Stimulated activated naive CD8-positive, alpha-beta T cell treated with anti-CD3 and anti-CD28 coated beads, Interleukin-15, amount 100 ng/mL, for 72 hours (primary cell): ENCODE results near the gene ACKR3.

Experiments used
- ATAC-seq: fragments of 150-1000 bp; cut with Tn5 transposase; 2 replicates; pipeline ENCODE4 v1.10.0; 2021; ENCODE audit warnings: mild to moderate bottlenecking, moderate library complexity
- DNase-seq, 2 donors: peaks; one replicate each; pipeline ENCODE4 v3.0.0; 2021 to 2022
- H3K27ac Mint-ChIP-seq, 2 donors: one replicate each; pipeline ENCODE4 v1.8.0; 2022; ENCODE audit warnings: mild to moderate bottlenecking in 2 of 2, mixed read lengths in 2 of 2, moderate library complexity in 2 of 2
- H3K27me3 Mint-ChIP-seq: one replicate; pipeline ENCODE4 v1.8.0; 2022; ENCODE audit warnings: mixed read lengths
- H3K4me1 Mint-ChIP-seq: one replicate; pipeline ENCODE4 v1.8.0; 2022; ENCODE audit warnings: mild to moderate bottlenecking, mixed read lengths
- H3K4me3 Mint-ChIP-seq, 2 donors: one replicate each; pipeline ENCODE4 v1.8.0; 2022; ENCODE audit warnings: mild to moderate bottlenecking in 2 of 2, mixed read lengths in 2 of 2, moderate library complexity in 1 of 2
- H3K9me3 Mint-ChIP-seq, 2 donors: one replicate each; pipeline ENCODE4 v1.8.0; 2022; ENCODE audit warnings: mixed read lengths in 2 of 2

Gene ACKR3

GRCh38 chr2:236631856-236632291 lies 62.2 kb downstream of the ACKR3 start:
- Mint-ChIP-seq H3K4me1 (no peaks in the 10 kb centered on the region), H3K27ac (no peak overlapping the region), H3K4me3 (no peak overlapping the region), H3K9me3 (no peaks in the 10 kb centered on the region), H3K27me3 (peaks cover 9% of the 10 kb centered on the region)
- DNase-seq, result no peak
- no peak for ATAC-seq
